ENCODE measurements around the gene MCRIP1. TPM values are rescaled to one million over a fixed set of nuclear protein-coding genes. Genes with fewer than 3 reads are reported as not detected.

MCRIP1 gene
- total and polyA plus RNA-seq, 9 of the 15 experiments (the other 6 are each of a cell fraction or from before 2014, with no cell fraction given): 0.39 to 35.8 (median 9.7) TPM

- TF ChIP-seq ZBTB11 (CRISPR knock-in tag; IDR thresholded peaks at IDR 0.05) (peak in 2 of 3 experiments; percentile 60 to 96; a peak in 4 of 6 replicates), EZH2 (IDR thresholded peaks at IDR 0.05; ENCODE audit: borderline replicate concordance, low read depth, low read length) (peak; percentile 100), PYGO2 (tag; IDR thresholded peaks at IDR 0.05) (peak; percentile 97), ESRRB (CRISPR knock-in tag; IDR thresholded peaks at IDR 0.05; ENCODE audit: borderline replicate concordance) (no peak), GTF2A2 (tag; IDR thresholded peaks at IDR 0.05) (no peak), ZNF655 (CRISPR knock-in tag; IDR thresholded peaks at IDR 0.05) (no peak), ZBTB7A (IDR thresholded peaks at IDR 0.05; ENCODE audit: borderline replicate concordance, control insufficient read depth, low read depth, low read length) (peak; percentile 95), NEUROD1 (IDR thresholded peaks at IDR 0.05; ENCODE audit: borderline replicate concordance, low read depth, low read length, partially characterized antibody) (peak; percentile 99), MYBL2 (IDR thresholded peaks at IDR 0.05; ENCODE audit: low read depth) (no peak), MYBL2 (CRISPR knock-in tag; IDR thresholded peaks at IDR 0.05; ENCODE audit: borderline replicate concordance) (no peak), IRF2 (CRISPR knock-in tag; IDR thresholded peaks at IDR 0.05) (no peak), ZNF140 (CRISPR knock-in tag; IDR thresholded peaks at IDR 0.05) (no peak), NKRF (IDR thresholded peaks at IDR 0.05; ENCODE audit: borderline replicate concordance) (peak; percentile 97), FOSL1 (tag; conservative IDR thresholded peaks at IDR 0.05) (peak; percentile 69)
Measured at GRCh38 chr17:81860756-81861568, 27.9 kb upstream of the MCRIP1 start (continued).

Data from K562 (cell line).